ENCODE results near the gene BRIP1. TPM values are rescaled to one million over a fixed set of nuclear protein-coding genes. Genes with fewer than 3 reads are reported as not detected.

Gene BRIP1
- total RNA-seq = 6.3 and 9.5 TPM in 2 replicates

GRCh38 chr17:61862975-61863800 is at the start of gene BRIP1:
Gene BRIP1 (minus strand): TSS chr17:61863528. CDS start chr17:61861539, 1,989 bp downstream.

Small RNA genes lying within 50 kb of the gene (small RNA-seq; reads per million reads assigned to genes)
- gene RF00019 = not detected

Other genes starting within 250 kb of the BRIP1 start
- 15.7 and 16.2 TPM in 2 replicates for gene INTS2, start 64.5 kb upstream of the BRIP1 start, total RNA-seq
- 88.3 and 95.8 TPM in 2 replicates for gene MED13, start 201.8 kb upstream of the BRIP1 start, total RNA-seq